ENCODE data around the gene GPR108. TPM values are rescaled to one million over a fixed set of nuclear protein-coding genes. Genes with fewer than 3 reads are reported as not detected.

GPR108 gene
- total and polyA plus RNA-seq, 2 of the 13 experiments (the other 11 are each of a cell fraction or from before 2014, with no cell fraction given), result 36.4 to 63.0 TPM

DNA sequence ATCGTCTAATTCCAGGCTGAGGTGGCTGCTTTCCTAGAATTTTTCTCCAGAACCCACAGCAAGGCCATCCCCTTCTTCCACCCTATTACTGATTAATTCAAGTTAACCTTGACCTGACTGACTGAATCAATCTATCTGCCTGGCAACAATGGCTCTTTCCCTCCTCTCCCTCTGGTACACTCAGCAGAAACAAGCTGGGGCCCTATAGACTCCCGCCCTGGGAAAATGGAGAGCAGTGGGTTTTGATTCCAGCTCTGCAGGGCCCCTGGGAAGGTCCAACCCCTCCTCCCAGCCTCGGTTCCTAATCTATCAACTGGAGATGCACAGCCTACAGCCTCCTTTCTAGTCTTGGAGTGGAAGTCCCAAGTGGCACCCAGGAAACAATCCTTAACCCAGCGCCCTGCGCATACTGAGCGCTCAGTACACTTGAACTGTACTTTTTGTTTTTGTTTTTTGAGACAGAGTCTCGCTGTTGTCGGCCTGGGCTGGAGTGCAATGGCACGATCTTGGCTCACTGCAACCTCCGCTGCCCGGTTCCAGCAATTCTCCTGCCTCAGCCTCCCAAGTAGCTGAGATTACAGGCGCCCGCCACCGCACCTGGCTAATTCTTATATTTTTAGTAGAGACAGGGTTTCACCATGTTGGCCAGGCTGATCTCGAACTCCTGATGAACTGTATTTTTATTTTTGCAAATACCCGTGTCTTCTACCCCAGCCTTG lies 11.7 kb downstream of the GPR108 start (continued):
- TF ChIP-seq HOXA5 (CRISPR knock-in tag; IDR thresholded peaks at IDR 0.05), result 0 out of 2 replicates have a peak, but pooled peaks have one; percentile 38
- TF ChIP-seq, protein P1, sequence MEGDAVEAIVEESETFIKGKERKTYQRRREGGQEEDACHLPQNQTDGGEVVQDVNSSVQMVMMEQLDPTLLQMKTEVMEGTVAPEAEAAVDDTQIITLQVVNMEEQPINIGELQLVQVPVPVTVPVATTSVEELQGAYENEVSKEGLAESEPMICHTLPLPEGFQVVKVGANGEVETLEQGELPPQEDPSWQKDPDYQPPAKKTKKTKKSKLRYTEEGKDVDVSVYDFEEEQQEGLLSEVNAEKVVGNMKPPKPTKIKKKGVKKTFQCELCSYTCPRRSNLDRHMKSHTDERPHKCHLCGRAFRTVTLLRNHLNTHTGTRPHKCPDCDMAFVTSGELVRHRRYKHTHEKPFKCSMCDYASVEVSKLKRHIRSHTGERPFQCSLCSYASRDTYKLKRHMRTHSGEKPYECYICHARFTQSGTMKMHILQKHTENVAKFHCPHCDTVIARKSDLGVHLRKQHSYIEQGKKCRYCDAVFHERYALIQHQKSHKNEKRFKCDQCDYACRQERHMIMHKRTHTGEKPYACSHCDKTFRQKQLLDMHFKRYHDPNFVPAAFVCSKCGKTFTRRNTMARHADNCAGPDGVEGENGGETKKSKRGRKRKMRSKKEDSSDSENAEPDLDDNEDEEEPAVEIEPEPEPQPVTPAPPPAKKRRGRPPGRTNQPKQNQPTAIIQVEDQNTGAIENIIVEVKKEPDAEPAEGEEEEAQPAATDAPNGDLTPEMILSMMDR (CRISPR knock-in tag; IDR thresholded peaks at IDR 0.05), result no peak
- peak; percentile 61; the same call in 1 of the 2 replicates for TF ChIP-seq ZNF598 (CRISPR knock-in tag; IDR thresholded peaks at IDR 0.05; ENCODE audit: borderline replicate concordance)
- TF ChIP-seq, protein P2, sequence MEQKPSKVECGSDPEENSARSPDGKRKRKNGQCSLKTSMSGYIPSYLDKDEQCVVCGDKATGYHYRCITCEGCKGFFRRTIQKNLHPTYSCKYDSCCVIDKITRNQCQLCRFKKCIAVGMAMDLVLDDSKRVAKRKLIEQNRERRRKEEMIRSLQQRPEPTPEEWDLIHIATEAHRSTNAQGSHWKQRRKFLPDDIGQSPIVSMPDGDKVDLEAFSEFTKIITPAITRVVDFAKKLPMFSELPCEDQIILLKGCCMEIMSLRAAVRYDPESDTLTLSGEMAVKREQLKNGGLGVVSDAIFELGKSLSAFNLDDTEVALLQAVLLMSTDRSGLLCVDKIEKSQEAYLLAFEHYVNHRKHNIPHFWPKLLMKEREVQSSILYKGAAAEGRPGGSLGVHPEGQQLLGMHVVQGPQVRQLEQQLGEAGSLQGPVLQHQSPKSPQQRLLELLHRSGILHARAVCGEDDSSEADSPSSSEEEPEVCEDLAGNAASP (CRISPR knock-in tag; IDR thresholded peaks at IDR 0.05; ENCODE audit: borderline replicate concordance), result peak; percentile 85
- TF ChIP-seq, protein P3, sequence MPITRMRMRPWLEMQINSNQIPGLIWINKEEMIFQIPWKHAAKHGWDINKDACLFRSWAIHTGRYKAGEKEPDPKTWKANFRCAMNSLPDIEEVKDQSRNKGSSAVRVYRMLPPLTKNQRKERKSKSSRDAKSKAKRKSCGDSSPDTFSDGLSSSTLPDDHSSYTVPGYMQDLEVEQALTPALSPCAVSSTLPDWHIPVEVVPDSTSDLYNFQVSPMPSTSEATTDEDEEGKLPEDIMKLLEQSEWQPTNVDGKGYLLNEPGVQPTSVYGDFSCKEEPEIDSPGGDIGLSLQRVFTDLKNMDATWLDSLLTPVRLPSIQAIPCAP (CRISPR knock-in tag; IDR thresholded peaks at IDR 0.05; ENCODE audit: low read depth), result no peak
- TF ChIP-seq, protein P4, sequence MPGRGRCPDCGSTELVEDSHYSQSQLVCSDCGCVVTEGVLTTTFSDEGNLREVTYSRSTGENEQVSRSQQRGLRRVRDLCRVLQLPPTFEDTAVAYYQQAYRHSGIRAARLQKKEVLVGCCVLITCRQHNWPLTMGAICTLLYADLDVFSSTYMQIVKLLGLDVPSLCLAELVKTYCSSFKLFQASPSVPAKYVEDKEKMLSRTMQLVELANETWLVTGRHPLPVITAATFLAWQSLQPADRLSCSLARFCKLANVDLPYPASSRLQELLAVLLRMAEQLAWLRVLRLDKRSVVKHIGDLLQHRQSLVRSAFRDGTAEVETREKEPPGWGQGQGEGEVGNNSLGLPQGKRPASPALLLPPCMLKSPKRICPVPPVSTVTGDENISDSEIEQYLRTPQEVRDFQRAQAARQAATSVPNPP (CRISPR knock-in tag; IDR thresholded peaks at IDR 0.05), result no peak
- TF ChIP-seq ARID2 (CRISPR knock-in tag; IDR thresholded peaks at IDR 0.05; ENCODE audit: borderline replicate concordance), result no peak
- TF ChIP-seq ZNF367 (CRISPR knock-in tag; IDR thresholded peaks at IDR 0.05; ENCODE audit: borderline replicate concordance), result no peak
- TF ChIP-seq, protein P5, sequence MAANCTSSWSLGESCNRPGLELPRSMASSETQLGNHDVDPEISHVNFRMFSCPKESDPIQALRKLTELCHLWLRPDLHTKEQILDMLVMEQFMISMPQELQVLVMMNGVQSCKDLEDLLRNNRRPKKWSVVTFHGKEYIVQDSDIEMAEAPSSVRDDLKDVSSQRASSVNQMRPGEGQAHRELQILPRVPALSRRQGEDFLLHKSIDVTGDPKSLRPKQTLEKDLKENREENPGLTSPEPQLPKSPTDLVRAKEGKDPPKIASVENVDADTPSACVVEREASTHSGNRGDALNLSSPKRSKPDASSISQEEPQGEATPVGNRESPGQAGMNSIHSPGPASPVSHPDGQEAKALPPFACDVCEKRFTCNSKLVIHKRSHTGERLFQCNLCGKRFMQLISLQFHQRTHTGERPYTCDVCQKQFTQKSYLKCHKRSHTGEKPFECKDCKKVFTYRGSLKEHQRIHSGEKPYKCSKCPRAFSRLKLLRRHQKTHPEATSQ (CRISPR knock-in tag; IDR thresholded peaks at IDR 0.05; ENCODE audit: borderline replicate concordance), result no peak
- TF ChIP-seq KDM1A (CRISPR knock-in tag; IDR thresholded peaks at IDR 0.05), result no peak
- TF ChIP-seq NFE2L2 (IDR thresholded peaks at IDR 0.05; ENCODE audit: low read length), result no peak; the same call in 1 of the 2 replicates
